AG04449 (cell line): ENCODE results near the gene TSPAN2.

Experiments used
- CTCF ChIA-PET: fragments of 350-600 bp; formaldehyde crosslinking; extraction: SDS; loops from one replicate; lab custom pipeline; 2021; ENCODE audit warnings: antibody characterized with exemption; lab: Yijun Ruan, JAX
- POLR2A ChIA-PET: fragments of 400-600, 350-600 bp; formaldehyde crosslinking; extraction: SDS; loops from one replicate; lab custom pipeline; 2020; ENCODE audit warnings: antibody characterized with exemption, inconsistent platforms; lab: Yijun Ruan, JAX
- DNase-seq: peaks from one replicate; pipeline ENCODE4 v3.0.0-alpha.2; 2010; ENCODE audit warnings: low read depth, low spot score
- H3K4me3 ChIP-seq: 2 replicates; pipeline ENCODE4 v1.5.1; 2011; ENCODE audit warnings: low read depth, mild to moderate bottlenecking, control low read depth, low read length
- TF ChIP-seq, protein P1 (sequence below): IDR thresholded peaks from one replicate; pipeline ENCODE4 v1.5.1; 2011; ENCODE audit warnings: mild to moderate bottlenecking, moderate library complexity, low read length, control low read depth, inconsistent platforms; ENCODE audit not compliant: insufficient read depth; ENCODE audit errors: missing control alignments

TSPAN2 gene

DNA sequence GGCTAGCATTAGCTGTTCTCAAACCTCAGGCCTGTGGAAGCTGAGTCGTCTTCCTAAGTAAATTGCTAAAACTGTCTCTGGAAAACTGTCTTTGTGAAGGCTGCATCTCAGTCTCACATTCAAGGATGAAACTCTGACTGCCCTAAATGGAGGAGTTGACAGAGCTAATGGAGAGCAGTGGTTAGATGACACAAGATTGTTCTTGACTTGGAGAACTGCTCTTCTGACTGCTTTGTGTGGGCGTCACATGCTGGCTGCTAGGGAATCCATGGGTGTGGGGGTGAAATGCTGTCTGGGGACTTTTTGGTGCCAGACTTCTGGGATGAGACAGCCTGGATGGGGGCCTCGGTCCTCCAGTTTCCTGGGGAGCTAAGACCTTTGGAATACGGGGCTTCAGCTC, 24.5 kb upstream of the TSPAN2 start:
- POLR2A ChIA-PET: interaction anchor here (1.0 to 1.3 kb wide), 2 partner anchors 49 to 220 kb away, joined by 3 to 4 read pairs; no protein-coding TSS in a partner anchor
- CTCF ChIA-PET: interaction anchor here (0.6 to 5.7 kb wide), 29 partner anchors 11 to 530 kb away, joined by 3 to 72 read pairs (median 6); partner anchors contain the start of gene TSPAN2
- no peak for DNase-seq
- TF ChIP-seq, protein P1, sequence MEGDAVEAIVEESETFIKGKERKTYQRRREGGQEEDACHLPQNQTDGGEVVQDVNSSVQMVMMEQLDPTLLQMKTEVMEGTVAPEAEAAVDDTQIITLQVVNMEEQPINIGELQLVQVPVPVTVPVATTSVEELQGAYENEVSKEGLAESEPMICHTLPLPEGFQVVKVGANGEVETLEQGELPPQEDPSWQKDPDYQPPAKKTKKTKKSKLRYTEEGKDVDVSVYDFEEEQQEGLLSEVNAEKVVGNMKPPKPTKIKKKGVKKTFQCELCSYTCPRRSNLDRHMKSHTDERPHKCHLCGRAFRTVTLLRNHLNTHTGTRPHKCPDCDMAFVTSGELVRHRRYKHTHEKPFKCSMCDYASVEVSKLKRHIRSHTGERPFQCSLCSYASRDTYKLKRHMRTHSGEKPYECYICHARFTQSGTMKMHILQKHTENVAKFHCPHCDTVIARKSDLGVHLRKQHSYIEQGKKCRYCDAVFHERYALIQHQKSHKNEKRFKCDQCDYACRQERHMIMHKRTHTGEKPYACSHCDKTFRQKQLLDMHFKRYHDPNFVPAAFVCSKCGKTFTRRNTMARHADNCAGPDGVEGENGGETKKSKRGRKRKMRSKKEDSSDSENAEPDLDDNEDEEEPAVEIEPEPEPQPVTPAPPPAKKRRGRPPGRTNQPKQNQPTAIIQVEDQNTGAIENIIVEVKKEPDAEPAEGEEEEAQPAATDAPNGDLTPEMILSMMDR: no peak
- H3K4me3 ChIP-seq: no peak overlapping the region

DNA sequence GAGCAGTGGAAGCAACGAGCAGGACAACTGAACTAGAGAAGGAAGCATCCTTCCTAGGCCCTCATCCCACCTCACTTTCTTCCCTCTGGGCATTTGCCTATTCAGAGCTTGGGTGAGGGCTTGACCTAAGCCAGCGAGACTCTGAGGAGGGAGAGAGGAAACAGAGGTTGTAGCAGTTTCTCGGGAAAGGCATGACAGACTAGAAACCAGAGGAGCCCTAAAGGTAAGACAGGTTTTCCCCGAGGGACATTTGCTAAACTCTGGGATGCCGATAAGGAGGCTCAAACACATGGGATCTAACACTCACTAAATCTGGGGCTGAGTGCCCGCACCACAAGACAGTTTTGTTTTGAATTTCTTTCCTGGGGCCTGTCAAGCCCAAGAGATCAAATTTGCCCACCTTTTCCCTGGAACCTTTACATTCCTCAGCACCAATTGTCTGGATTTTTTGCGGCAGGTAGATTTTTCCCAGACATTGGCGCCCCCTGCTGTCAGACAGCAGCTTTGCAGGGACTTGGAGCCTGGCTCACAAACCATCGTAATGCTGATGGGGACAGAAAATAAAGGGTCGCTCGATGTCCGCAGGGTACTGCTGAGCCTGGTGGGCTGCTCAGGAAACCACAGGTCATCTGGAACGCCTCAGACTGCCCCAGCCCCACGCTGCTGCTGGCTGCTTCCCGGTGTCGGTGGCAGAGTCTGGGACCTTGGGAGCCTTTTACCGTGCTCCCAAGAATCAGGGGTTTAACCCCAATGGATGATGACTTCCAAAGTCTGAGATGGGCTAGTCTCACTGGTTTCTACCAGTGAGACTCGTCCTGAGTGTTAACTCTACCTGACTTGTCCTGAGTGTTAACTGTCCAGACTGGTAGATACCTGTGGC, 23.4 kb upstream of the TSPAN2 start:
- ChIA-PET CTCF (interaction anchor here (0.6 to 5.7 kb wide), 44 partner anchors 10 to 766 kb away, joined by 3 to 72 read pairs (median 4); partner anchors contain the start of gene TSPAN2), POLR2A (interaction anchor here (1.3 kb wide), 1 partner anchor 48 kb away, joined by 4 read pairs; no protein-coding TSS in a partner anchor)
- no peak for DNase-seq
- TF ChIP-seq, protein P1: peak; percentile 78
- H3K4me3 ChIP-seq: no peak overlapping the region

GRCh38 chr1:115107516-115108260, 18.4 kb upstream of the TSPAN2 start:
- no peak for DNase-seq
- H3K4me3 ChIP-seq: no peak overlapping the region
- ChIA-PET CTCF (interaction anchor here (0.9 to 2.3 kb wide), 7 partner anchors 8 to 488 kb away, joined by 3 to 9 read pairs (median 4); no protein-coding TSS in a partner anchor), POLR2A (no interaction called here)
- TF ChIP-seq, protein P1: no peak

DNA sequence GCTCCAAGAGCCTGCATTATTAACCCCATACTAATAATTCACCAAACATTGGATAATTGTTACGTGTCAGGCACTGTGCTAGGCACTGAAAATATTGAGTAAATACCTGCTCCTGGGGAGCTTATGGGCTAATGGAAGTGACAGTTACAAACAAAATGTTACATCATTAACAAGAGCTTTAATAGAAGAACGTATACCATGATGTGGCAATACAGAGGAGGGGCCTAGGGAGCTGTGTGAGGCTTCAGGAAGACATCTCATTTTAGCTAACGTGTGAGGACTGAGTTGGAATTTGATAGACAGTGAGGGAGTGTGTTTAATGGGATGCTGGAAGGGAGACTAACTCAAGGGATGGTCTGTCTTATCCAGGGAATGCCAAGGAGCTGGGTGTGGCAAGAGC, 16.5 kb upstream of the TSPAN2 start:
- no peak overlapping the region for H3K4me3 ChIP-seq
- TF ChIP-seq, protein P1: no peak
- ChIA-PET POLR2A (no interaction called here), CTCF (interaction anchor here (1.0 to 1.6 kb wide), 3 partner anchors 18 to 489 kb away, joined by 3 to 4 read pairs (median 4); no protein-coding TSS in a partner anchor)
- no peak for DNase-seq

GRCh38 chr1:115099693-115100050, 10.4 kb upstream of the TSPAN2 start:
- TF ChIP-seq, protein P1: no peak
- ChIA-PET POLR2A (no interaction called here), CTCF (interaction anchor here (1.1 to 4.1 kb wide), 2 partner anchors 9 to 13 kb away, joined by 4 to 25 read pairs; no protein-coding TSS in a partner anchor)
- no peak overlapping the region for H3K4me3 ChIP-seq
- no peak for DNase-seq
